K562 treated with DMSO at 1 percent for 4 hours (cell line): ENCODE results near the gene GTF3C5. TPM values are rescaled to one million over a fixed set of nuclear protein-coding genes. Genes with fewer than 3 reads are reported as not detected.

Experiments used
- total RNA-seq: library from RNA; unstranded; fragments of 300-600 nt; gene quantifications from 2 replicates; pipeline ENCODE4 v1.2.3, GENCODE V29; 2022; ENCODE audit not compliant: insufficient read depth

Gene GTF3C5
- 77.0 and 86.9 TPM in 2 replicates for total RNA-seq

GRCh38 chr9:133030317-133031129 lies at the start of gene GTF3C5:
GTF3C5 (plus strand) TSS chr9:133030997; CDS start chr9:133031012, 15 bp downstream.

GRCh38 chr9:133061764-133062145 lies 31.0 kb downstream of the GTF3C5 start, which contains the start of gene CEL:
CEL (plus strand) TSS chr9:133061981; CDS start chr9:133062003, 22 bp downstream.

Other genes with a start within 250 kb of the GTF3C5 start
- not detected in 2 replicates for gene AK8, start 152.7 kb upstream of the GTF3C5 start, total RNA-seq
- 0.63 and 1.5 TPM in 2 replicates for gene SPACA9, start 152.1 kb upstream of the GTF3C5 start, total RNA-seq
- 15.6 and 16.5 TPM in 2 replicates for gene TSC1, start 86.4 kb upstream of the GTF3C5 start, total RNA-seq
- gene GFI1B, start 52.3 kb upstream of the GTF3C5 start, total RNA-seq = 30.2 and 48.2 TPM in 2 replicates
- gene CEL, start 31.0 kb downstream of the GTF3C5 start, total RNA-seq = 2.3 and 2.7 TPM in 2 replicates
- gene RALGDS, start 90.2 kb downstream of the GTF3C5 start, total RNA-seq = 23.3 and 30.9 TPM in 2 replicates
- 20.5 and 26.7 TPM in 2 replicates for gene GBGT1, start 132.9 kb downstream of the GTF3C5 start, total RNA-seq
- gene OBP2B, start 178.3 kb downstream of the GTF3C5 start, total RNA-seq = not detected in 2 replicates
- 7.3 and 10.5 TPM in 2 replicates for gene ABO, start 244.2 kb downstream of the GTF3C5 start, total RNA-seq